NCI-H187 treated with DMSO at 0.1 percent for 48 hours (cell line): ENCODE measurements around the gene LILRB2.
"Not testable (repeated sequence)": the region's sequence is repeated elsewhere in the genome, so short reads cannot be mapped to it uniquely, and the experiment has no call there.

Source experiments
- DNase-seq: peaks from one replicate; lab custom pipeline; 2025; lab: John Stamatoyannopoulos, UW

The LILRB2 gene

GRCh38 chr19:54281007-54281728 lies at the start of gene LILRB2:
TSS of gene LILRB2 (minus strand) at chr19:54281110. CDS start at chr19:54280496, 614 bp downstream.
- DNase-seq, result no peak

GRCh38 chr19:54329476-54330165 lies 48.7 kb upstream of the LILRB2 start:
- no peak for DNase-seq

GRCh38 chr19:54328781-54329180 lies 47.9 kb upstream of the LILRB2 start:
- not testable (repeated sequence) for DNase-seq

DNA sequence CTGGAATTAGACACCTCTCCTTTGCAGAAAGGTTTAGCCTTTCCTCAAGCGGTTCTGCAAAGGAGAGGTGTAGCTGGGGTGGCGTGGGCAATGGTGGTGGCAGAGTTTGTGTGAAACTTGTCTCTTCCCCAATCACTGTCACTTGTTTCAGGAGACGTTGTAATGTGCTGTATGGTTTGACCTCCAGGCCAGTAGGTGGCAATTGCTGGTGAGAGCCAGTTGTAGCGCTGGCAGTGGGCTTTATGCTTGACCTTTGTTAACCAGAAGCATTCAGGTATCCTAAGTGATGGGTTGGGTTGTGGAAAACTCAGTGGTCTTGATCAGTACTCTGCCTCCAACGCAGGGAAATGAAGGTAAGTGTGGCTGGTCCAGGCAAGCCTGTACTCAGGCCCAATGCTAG lies 44.7 kb upstream of the LILRB2 start:
- no peak for DNase-seq

DNA sequence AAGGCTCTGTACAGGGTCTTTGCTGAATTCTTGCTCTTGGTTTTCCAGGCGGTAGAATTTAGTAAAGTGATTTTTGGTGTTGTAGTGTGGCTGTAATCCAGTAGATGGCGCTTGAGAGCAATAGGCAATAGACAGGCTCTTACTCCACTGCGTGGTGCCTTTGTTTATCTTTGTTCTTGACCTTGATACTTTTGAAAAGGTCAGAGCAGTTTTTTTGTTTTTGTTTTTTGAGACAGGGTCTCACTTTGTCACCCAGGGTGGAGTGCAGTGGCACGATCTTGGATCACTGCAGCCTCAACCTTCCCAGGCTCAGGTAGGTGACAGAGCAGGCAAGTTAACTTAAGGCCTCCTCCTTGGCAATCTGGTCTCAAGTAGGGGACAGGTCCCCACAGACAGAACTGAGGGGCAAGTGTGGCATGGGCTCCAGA lies 44.3 kb upstream of the LILRB2 start:
- DNase-seq, result no peak

GRCh38 chr19:54324071-54324470 lies 43.2 kb upstream of the LILRB2 start:
- DNase-seq, result no peak

- not testable (repeated sequence) for DNase-seq
Observed at GRCh38 chr19:54322934-54323333, 42.0 kb upstream of the LILRB2 start.

- not testable (repeated sequence) for DNase-seq
Observed at GRCh38 chr19:54322295-54322694, 41.4 kb upstream of the LILRB2 start.

DNA sequence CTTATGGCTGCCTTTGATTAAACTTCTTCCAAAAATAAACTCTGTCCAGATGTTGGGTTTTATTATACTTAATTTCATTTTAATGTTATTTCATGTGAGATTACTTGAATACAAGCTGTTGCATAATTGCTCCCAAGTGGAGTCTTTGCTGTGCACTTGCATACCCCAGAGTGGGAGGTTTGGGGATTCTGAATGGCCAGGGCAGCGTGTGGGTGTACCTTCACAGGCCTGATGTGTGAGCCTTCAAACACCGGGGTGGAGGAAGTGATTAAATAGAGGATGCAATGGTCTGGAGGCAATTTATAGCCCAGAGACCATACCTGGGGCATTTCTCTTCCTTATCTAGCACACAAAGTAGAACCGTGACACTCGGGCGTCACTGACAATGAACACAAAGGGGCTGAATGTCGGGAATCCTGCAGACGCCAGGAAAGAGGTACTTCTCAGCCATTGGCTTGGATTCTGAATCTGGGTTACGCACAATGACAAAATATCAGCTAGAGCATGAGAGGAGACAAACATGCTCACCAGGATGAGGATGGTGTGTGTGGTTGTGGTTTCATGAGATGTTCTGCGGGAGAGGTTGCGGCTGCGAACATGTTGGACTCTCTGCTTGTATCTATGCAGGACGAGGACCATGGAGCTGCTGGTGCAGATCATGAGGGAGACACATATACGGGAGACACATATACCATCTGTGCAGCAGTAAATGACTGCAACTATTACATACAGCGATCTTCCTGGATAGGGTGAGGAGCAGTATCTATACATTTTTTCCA lies 39.2 kb upstream of the LILRB2 start:
- no peak for DNase-seq

GRCh38 chr19:54319049-54319448 lies 38.1 kb upstream of the LILRB2 start:
- DNase-seq, result no peak

- DNase-seq, result no peak
Observed at GRCh38 chr19:54317965-54318240, 37.0 kb upstream of the LILRB2 start.

GRCh38 chr19:54317108-54317964 lies 36.4 kb upstream of the LILRB2 start:
- no peak for DNase-seq

- no peak for DNase-seq
Observed at GRCh38 chr19:54316746-54317107, 35.8 kb upstream of the LILRB2 start.

- no peak for DNase-seq
Observed at GRCh38 chr19:54315956-54316355, 35.0 kb upstream of the LILRB2 start.

- DNase-seq, result no peak
Observed at GRCh38 chr19:54312436-54313377, 31.8 kb upstream of the LILRB2 start, which contains the start of gene LILRA5. TSS of gene LILRA5 (minus strand) at chr19:54313166. CDS start at chr19:54313019, 147 bp downstream.

DNA sequence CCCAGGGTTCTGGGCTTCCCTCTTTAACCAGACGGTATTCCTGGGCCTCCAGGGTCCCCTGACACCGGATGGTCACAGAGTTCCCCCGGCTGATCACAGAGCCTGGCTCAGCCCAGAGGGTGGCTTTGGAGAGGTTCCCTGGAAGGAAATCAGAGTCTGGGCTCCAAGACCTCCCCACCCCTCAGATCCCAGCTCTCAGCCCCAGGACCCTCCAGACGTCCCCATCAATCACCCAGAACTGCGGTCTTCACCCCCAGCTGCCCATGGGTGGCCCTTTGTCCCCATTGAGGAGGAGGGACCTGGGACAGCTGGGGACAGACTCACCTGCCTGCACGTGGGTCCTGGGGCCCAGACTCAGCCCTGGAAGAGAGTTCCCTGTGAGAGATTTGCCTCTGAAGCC lies 31.1 kb upstream of the LILRB2 start:
- no peak for DNase-seq

GRCh38 chr19:54311486-54311885 lies 30.6 kb upstream of the LILRB2 start:
- DNase-seq, result no peak

- no peak for DNase-seq
Observed at GRCh38 chr19:54310543-54310942, 29.6 kb upstream of the LILRB2 start.

DNA sequence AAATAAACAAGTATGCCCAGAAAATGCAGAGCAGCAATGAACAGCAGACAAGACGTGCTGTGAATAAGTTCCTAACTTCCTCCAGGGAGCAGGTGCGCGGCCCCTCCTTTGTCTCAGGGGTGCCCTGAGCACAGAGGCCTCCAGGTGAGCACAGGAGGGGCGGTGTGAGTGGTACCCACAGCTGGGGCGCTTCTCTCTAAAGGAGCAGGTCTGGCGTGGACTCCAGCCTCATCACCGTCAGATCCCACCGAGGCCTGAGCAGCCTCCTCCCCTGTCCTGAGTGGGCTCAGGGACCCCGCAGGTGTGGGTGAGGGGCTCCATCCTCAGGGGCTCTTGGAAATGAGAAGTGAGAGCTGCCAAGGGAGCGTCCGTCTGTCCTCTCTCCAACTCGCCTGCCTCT lies 28.9 kb upstream of the LILRB2 start:
- DNase-seq, result no peak

- no peak for DNase-seq
Observed at GRCh38 chr19:54307389-54308020, 26.6 kb upstream of the LILRB2 start.
